Cerebellar nuclear complex (tissue), 1 donor: ENCODE measurements around the gene STARD13.

Experiments used
- DNase-seq, 2 experiments: peaks; one replicate each; lab custom pipeline; 2025; lab: John Stamatoyannopoulos, UW

Gene STARD13

GRCh38 chr13:33277946-33278345 is 7.6 kb downstream of the STARD13 start:
- DNase-seq = no peak

- DNase-seq = no peak
Observed at GRCh38 chr13:33277037-33277740, 8.4 kb downstream of the STARD13 start.

GRCh38 chr13:33276570-33276969 is 9.0 kb downstream of the STARD13 start:
- DNase-seq = no peak

- DNase-seq = no peak
Observed at GRCh38 chr13:33275916-33276315, 9.6 kb downstream of the STARD13 start.

GRCh38 chr13:33274264-33274663 is 11.3 kb downstream of the STARD13 start:
- DNase-seq = no peak

GRCh38 chr13:33272531-33273124 is 12.9 kb downstream of the STARD13 start:
- DNase-seq = no peak

GRCh38 chr13:33271759-33272158 is 13.8 kb downstream of the STARD13 start:
- DNase-seq = no peak

- no peak for DNase-seq
Observed at GRCh38 chr13:33270895-33271538, 14.5 kb downstream of the STARD13 start.

GRCh38 chr13:33265607-33266006 is 19.9 kb downstream of the STARD13 start:
- no peak for DNase-seq

GRCh38 chr13:33265133-33265532 is 20.4 kb downstream of the STARD13 start:
- no peak for DNase-seq

GRCh38 chr13:33264620-33264978 is 21.0 kb downstream of the STARD13 start:
- DNase-seq = no peak

GRCh38 chr13:33263976-33264619 is 21.5 kb downstream of the STARD13 start:
- DNase-seq = no peak

- DNase-seq = no peak
Observed at GRCh38 chr13:33263484-33263883, 22.1 kb downstream of the STARD13 start.

GRCh38 chr13:33262997-33263396 is 22.6 kb downstream of the STARD13 start:
- no peak for DNase-seq

GRCh38 chr13:33262594-33262993 is 23.0 kb downstream of the STARD13 start:
- no peak for DNase-seq

- DNase-seq = no peak
Observed at GRCh38 chr13:33262062-33262487, 23.5 kb downstream of the STARD13 start.

GRCh38 chr13:33261387-33262061 is 24.0 kb downstream of the STARD13 start:
- DNase-seq = no peak

- no peak for DNase-seq
Observed at GRCh38 chr13:33260168-33261098, 25.1 kb downstream of the STARD13 start.

- DNase-seq = no peak
Observed at GRCh38 chr13:33259296-33259695, 26.3 kb downstream of the STARD13 start.

GRCh38 chr13:33258808-33259193 is 26.8 kb downstream of the STARD13 start:
- no peak for DNase-seq
